ENCODE data around the gene PURB. TPM values are rescaled to one million over a fixed set of nuclear protein-coding genes. Genes with fewer than 3 reads are reported as not detected.

PURB gene
- polyA plus RNA-seq, 1 donor (not counting 4 experiments of a cell fraction or from before 2014, with no cell fraction given) = 7.7 TPM

DNA sequence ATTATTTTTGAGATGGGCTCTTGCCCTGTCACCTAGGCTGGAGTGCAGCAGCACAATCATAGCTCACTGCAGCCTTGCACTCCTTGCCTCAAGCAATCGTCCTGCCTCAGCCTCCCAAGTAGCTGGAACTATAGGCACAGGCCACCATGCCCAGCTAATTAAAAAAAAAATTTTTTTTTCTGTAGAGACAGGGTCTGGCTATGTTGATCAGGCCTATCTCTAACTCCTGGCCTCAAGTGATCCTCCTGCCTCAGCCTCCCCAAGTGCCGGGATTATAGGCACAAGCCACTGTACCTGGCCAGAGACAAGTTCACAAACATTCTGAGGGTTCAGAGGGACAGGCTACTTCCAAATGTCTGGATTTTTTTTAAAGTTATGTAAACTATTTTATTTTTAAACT, 32.1 kb upstream of the PURB start:
- Histone ChIP-seq H4K20me1 (ENCODE audit: control insufficient read depth, extremely low read depth, insufficient read depth, low read length) (no peaks in the 10 kb centered on the region), H3K79me2 (ENCODE audit: control insufficient read depth, insufficient read depth, low read length) (no peaks in the 10 kb centered on the region), H3K4me1 (ENCODE audit: control insufficient read depth, extremely low read depth, insufficient read depth, low read length) (peaks cover 9% of the 10 kb centered on the region), H3K4me3 (ENCODE audit: control insufficient read depth in 2 of 3, extremely low read depth in 1 of 3, insufficient read depth in 2 of 3, low read depth in 1 of 3, low read length in 3 of 3) (no peak overlapping the region), H3K9me1 (ENCODE audit: control insufficient read depth, extremely low read depth, insufficient read depth, low read length) (no peaks in the 10 kb centered on the region), H3K27me3 (ENCODE audit: control insufficient read depth, extremely low read depth, insufficient read depth, low read length) (no peaks in the 10 kb centered on the region), H3K9ac (ENCODE audit: control insufficient read depth, extremely low read depth, insufficient read depth, low read length) (no peak overlapping the region), H3K36me3 (ENCODE audit: control insufficient read depth in 2 of 2, extremely low read depth in 1 of 2, insufficient read depth in 2 of 2, low read length in 2 of 2) (no peaks in the 10 kb centered on the region), H3K27ac (ENCODE audit: control insufficient read depth, insufficient read depth, low read length) (no peak overlapping the region), H3K4me2 (ENCODE audit: control insufficient read depth, extremely low read depth, insufficient read depth, low read depth, low read length) (no peak overlapping the region), H3K9me3 (ENCODE audit: control insufficient read depth, low read depth, low read length) (no peaks in the 10 kb centered on the region), H2AFZ (ENCODE audit: control insufficient read depth, low read length) (no peak overlapping the region)
- TF ChIP-seq, protein P1, sequence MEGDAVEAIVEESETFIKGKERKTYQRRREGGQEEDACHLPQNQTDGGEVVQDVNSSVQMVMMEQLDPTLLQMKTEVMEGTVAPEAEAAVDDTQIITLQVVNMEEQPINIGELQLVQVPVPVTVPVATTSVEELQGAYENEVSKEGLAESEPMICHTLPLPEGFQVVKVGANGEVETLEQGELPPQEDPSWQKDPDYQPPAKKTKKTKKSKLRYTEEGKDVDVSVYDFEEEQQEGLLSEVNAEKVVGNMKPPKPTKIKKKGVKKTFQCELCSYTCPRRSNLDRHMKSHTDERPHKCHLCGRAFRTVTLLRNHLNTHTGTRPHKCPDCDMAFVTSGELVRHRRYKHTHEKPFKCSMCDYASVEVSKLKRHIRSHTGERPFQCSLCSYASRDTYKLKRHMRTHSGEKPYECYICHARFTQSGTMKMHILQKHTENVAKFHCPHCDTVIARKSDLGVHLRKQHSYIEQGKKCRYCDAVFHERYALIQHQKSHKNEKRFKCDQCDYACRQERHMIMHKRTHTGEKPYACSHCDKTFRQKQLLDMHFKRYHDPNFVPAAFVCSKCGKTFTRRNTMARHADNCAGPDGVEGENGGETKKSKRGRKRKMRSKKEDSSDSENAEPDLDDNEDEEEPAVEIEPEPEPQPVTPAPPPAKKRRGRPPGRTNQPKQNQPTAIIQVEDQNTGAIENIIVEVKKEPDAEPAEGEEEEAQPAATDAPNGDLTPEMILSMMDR (optimal IDR thresholded peaks at IDR 0.05 in 1 of 3, IDR thresholded peaks at IDR 0.05 in 1 of 3, conservative IDR thresholded peaks at IDR 0.05 in 1 of 3; ENCODE audit: extremely low read depth in 1 of 3, insufficient read depth in 2 of 3, low read length in 3 of 3) = no peak
- TF ChIP-seq EZH2 (IDR thresholded peaks at IDR 0.05; ENCODE audit: low read length) = no peak
- FAIRE-seq = no peak
- dilution Hi-C loops (cut with MboI; ENCODE audit: extremely low pct_ligation_motif_present, low sequenced_read_pairs) = no loop called here
- no peak for DNase-seq (ENCODE audit: low read depth, low spot score)

DNA sequence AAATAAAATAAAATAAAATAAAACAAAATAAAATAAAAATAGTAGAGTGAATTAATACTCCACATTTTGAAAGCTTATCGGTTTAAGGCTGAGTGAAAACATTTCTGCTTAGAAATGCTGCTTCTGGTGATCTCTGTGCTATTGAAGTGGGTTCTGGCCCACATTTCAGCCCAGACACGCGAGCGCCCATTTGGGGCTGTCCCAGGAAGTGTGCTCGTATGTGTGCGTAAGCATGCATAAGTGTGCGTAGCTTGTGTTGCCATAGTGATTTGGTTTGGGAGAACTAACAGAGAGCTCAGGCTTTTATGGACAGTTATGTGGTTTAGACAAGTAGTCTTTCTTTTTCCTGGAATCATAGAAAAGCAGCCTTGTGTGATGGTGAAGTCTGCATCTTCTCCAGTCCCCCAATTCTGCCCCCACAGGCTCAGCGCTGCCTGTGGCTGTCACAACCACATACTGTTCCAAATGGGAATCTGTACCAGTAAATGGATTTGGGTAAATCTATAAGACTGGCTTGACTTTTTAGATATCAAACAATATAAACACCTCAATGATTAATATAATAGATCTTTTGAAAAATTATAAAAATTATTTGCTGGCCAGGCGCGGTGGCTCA, 29.8 kb upstream of the PURB start:
- no peak for FAIRE-seq
- Histone ChIP-seq H3K27me3 (ENCODE audit: control insufficient read depth, extremely low read depth, insufficient read depth, low read length) (no peaks in the 10 kb centered on the region), H2AFZ (ENCODE audit: control insufficient read depth, low read length) (no peak overlapping the region), H4K20me1 (ENCODE audit: control insufficient read depth, extremely low read depth, insufficient read depth, low read length) (no peaks in the 10 kb centered on the region), H3K9me1 (ENCODE audit: control insufficient read depth, extremely low read depth, insufficient read depth, low read length) (no peaks in the 10 kb centered on the region), H3K4me1 (ENCODE audit: control insufficient read depth, extremely low read depth, insufficient read depth, low read length) (peaks cover 11% of the 10 kb centered on the region), H3K36me3 (ENCODE audit: control insufficient read depth in 2 of 2, extremely low read depth in 1 of 2, insufficient read depth in 2 of 2, low read length in 2 of 2) (no peaks in the 10 kb centered on the region), H3K79me2 (ENCODE audit: control insufficient read depth, insufficient read depth, low read length) (no peaks in the 10 kb centered on the region), H3K9ac (ENCODE audit: control insufficient read depth, extremely low read depth, insufficient read depth, low read length) (no peak overlapping the region), H3K4me2 (ENCODE audit: control insufficient read depth, extremely low read depth, insufficient read depth, low read depth, low read length) (no peak overlapping the region), H3K9me3 (ENCODE audit: control insufficient read depth, low read depth, low read length) (no peaks in the 10 kb centered on the region), H3K4me3 (ENCODE audit: control insufficient read depth in 2 of 3, extremely low read depth in 1 of 3, insufficient read depth in 2 of 3, low read depth in 1 of 3, low read length in 3 of 3) (no peak overlapping the region), H3K27ac (ENCODE audit: control insufficient read depth, insufficient read depth, low read length) (no peak overlapping the region)
- no peak for TF ChIP-seq EZH2 (IDR thresholded peaks at IDR 0.05; ENCODE audit: low read length)
- TF ChIP-seq, protein P1 (optimal IDR thresholded peaks at IDR 0.05 in 1 of 3, IDR thresholded peaks at IDR 0.05 in 1 of 3, conservative IDR thresholded peaks at IDR 0.05 in 1 of 3; ENCODE audit: extremely low read depth in 1 of 3, insufficient read depth in 2 of 3, low read length in 3 of 3) = no peak
- no peak for DNase-seq (ENCODE audit: low read depth, low spot score)
- dilution Hi-C loops (cut with MboI; ENCODE audit: extremely low pct_ligation_motif_present, low sequenced_read_pairs) = no loop called here
